LHCN-M2 (cell line): ENCODE measurements around the gene MYH11. TPM values are rescaled to one million over a fixed set of nuclear protein-coding genes. Genes with fewer than 3 reads are reported as not detected.
"Not testable (repeated sequence)": the region's sequence is repeated elsewhere in the genome, so short reads cannot be mapped to it uniquely, and the experiment has no call there.

Source experiments
- DNase-seq: peaks from one replicate; pipeline ENCODE4 v3.0.0-alpha.2; 2012; ENCODE audit warnings: low read depth
- total RNA-seq: library from RNA; depleted of rRNA; stranded (reverse); fragments of >200 nt; gene quantifications from 2 replicates; pipeline ENCODE4 v1.2.3, GENCODE V29; 2014

Gene MYH11
- total RNA-seq, 1 experiment from 2014 or later: under 0.01 TPM

- no peak for DNase-seq
These were observed 99.8 kb downstream of the MYH11 start for GRCh38 chr16:15757077-15757386.

GRCh38 chr16:15754821-15755534 is 101.8 kb downstream of the MYH11 start:
- no peak for DNase-seq

GRCh38 chr16:15752717-15753488 is 103.9 kb downstream of the MYH11 start:
- no peak for DNase-seq

GRCh38 chr16:15751940-15752339 is 104.9 kb downstream of the MYH11 start:
- no peak for DNase-seq

- DNase-seq: no peak
These were observed 106.8 kb downstream of the MYH11 start for GRCh38 chr16:15749985-15750384.

- no peak for DNase-seq
These were observed 107.5 kb downstream of the MYH11 start for GRCh38 chr16:15749371-15749770.

GRCh38 chr16:15748654-15749053 is 108.2 kb downstream of the MYH11 start:
- no peak for DNase-seq

- no peak for DNase-seq
These were observed 108.9 kb downstream of the MYH11 start for GRCh38 chr16:15747937-15748336.

- DNase-seq: no peak
These were observed 110.5 kb downstream of the MYH11 start for GRCh38 chr16:15746332-15746731.

- DNase-seq: no peak
These were observed 113.2 kb downstream of the MYH11 start for GRCh38 chr16:15743657-15744056.

GRCh38 chr16:15742716-15743115 is 114.1 kb downstream of the MYH11 start:
- no peak for DNase-seq

GRCh38 chr16:15741207-15741871 is 115.5 kb downstream of the MYH11 start:
- no peak for DNase-seq

- DNase-seq: no peak
These were observed 116.9 kb downstream of the MYH11 start for GRCh38 chr16:15739950-15740349.

- DNase-seq: no peak
These were observed 117.4 kb downstream of the MYH11 start for GRCh38 chr16:15739464-15739863.

- no peak for DNase-seq
These were observed 119.6 kb downstream of the MYH11 start for GRCh38 chr16:15737140-15737644.

- no peak for DNase-seq
These were observed 120.3 kb downstream of the MYH11 start for GRCh38 chr16:15736529-15736928.

GRCh38 chr16:15735610-15736009 is 121.2 kb downstream of the MYH11 start:
- no peak for DNase-seq

GRCh38 chr16:15732416-15732815 is 124.4 kb downstream of the MYH11 start:
- no peak for DNase-seq

GRCh38 chr16:15729152-15729551 is 127.7 kb downstream of the MYH11 start:
- DNase-seq: no peak

GRCh38 chr16:15727697-15728096 is 129.1 kb downstream of the MYH11 start:
- not testable (repeated sequence) for DNase-seq

GRCh38 chr16:15726715-15727114 is 130.1 kb downstream of the MYH11 start:
- DNase-seq: no peak

GRCh38 chr16:15725641-15726240 is 131.1 kb downstream of the MYH11 start:
- DNase-seq: no peak
